Measurements from ENCODE around the gene SELENOO. TPM values are rescaled to one million over a fixed set of nuclear protein-coding genes. Genes with fewer than 3 reads are reported as not detected.

Gene SELENOO
- total RNA-seq, 1 experiment from 2014 or later = 27.0 TPM

GRCh38 chr22:50185375-50186087 lies 15.3 kb upstream of the SELENOO start, which contains the start of gene TRABD:
Gene TRABD (plus strand): TSS chr22:50185913. CDS start chr22:50193061, 7,148 bp downstream.
- ATAC-seq (peak; percentile 63), DNase-seq (ENCODE audit: low spot score) (peak; percentile 84)
- peak within 1 kb of the TSS; percentile 93 for H3K4me3 Mint-ChIP-seq
- POLR2A ChIA-PET = no interaction called here
- no peaks in the 10 kb centered on the region for H3K36me3 Mint-ChIP-seq
- TF ChIP-seq SP1 (CRISPR knock-in tag; conservative IDR thresholded peaks at IDR 0.05) (peak; percentile 35; the same call in 1 of the 2 replicates), NFYB (CRISPR knock-in tag; conservative IDR thresholded peaks at IDR 0.05; ENCODE audit: low read depth) (no peak), FOXP4 (CRISPR knock-in tag; IDR thresholded peaks at IDR 0.05) (0 out of 2 replicates have a peak, but pooled peaks have one; percentile 19), IRF2 (CRISPR knock-in tag; IDR thresholded peaks at IDR 0.05; ENCODE audit: borderline replicate concordance, low read depth) (no peak), RELA (CRISPR knock-in tag; IDR thresholded peaks at IDR 0.05; ENCODE audit: borderline replicate concordance) (no peak)
- TF ChIP-seq, protein P1, sequence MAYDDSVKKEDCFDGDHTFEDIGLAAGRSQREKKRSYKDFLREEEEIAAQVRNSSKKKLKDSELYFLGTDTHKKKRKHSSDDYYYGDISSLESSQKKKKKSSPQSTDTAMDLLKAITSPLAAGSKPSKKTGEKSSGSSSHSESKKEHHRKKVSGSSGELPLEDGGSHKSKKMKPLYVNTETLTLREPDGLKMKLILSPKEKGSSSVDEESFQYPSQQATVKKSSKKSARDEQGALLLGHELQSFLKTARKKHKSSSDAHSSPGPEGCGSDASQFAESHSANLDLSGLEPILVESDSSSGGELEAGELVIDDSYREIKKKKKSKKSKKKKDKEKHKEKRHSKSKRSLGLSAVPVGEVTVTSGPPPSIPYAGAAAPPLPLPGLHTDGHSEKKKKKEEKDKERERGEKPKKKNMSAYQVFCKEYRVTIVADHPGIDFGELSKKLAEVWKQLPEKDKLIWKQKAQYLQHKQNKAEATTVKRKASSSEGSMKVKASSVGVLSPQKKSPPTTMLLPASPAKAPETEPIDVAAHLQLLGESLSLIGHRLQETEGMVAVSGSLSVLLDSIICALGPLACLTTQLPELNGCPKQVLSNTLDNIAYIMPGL (CRISPR knock-in tag; IDR thresholded peaks at IDR 0.05) = 0 out of 2 replicates have a peak, but pooled peaks have one; percentile 41
- CTCF ChIA-PET = interaction anchor here (1.2 to 1.6 kb wide), 3 partner anchors 21 to 127 kb away, joined by 4 to 5 read pairs (median 5); no protein-coding TSS in a partner anchor
- no peaks in the 10 kb centered on the region; the same call in 1 of the 2 replicates for H3K27me3 Mint-ChIP-seq (ENCODE audit: low read depth)
- no peaks in the 10 kb centered on the region for H3K9me3 Mint-ChIP-seq
- peak within 1 kb of the TSS; percentile 71; the same call in 1 of the 2 replicates for H3K27ac Mint-ChIP-seq
- peaks cover 14% of the 10 kb centered on the region for H3K4me1 Mint-ChIP-seq

DNA sequence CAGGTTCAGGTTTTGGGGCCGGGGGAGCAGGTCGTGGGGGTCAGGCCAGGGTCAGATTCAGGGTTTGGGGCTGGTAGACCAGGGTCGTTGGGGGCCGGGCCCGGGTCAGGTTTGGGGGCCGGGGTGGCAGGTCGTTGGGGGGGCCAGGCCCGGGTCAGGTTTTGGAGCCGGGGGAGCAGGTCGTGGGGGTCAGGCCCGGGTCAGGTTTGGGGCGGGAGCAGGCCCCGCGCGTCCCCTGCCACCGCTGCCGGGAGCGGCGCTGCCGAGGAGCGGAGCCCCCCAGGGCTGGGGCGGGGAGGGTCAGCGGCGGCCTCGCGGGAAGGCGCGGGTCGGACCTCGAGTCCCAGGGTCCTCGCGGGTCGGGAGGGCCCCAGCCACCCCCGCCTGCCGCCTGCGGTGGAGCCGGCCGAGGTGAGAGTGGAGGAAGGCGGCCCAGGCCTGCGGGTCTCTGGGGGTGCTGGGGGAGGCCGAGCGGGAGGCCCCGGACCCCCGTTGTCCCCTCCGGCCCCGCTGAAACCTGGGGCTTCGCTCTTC lies 14.6 kb upstream of the SELENOO start:
- Mint-ChIP-seq H3K4me3 (peak overlapping the region; percentile 93), H3K27ac (no peak overlapping the region), H3K4me1 (peaks cover 16% of the 10 kb centered on the region), H3K27me3 (ENCODE audit: low read depth) (no peaks in the 10 kb centered on the region; the same call in 1 of the 2 replicates), H3K9me3 (no peaks in the 10 kb centered on the region), H3K36me3 (no peaks in the 10 kb centered on the region; the same call in 1 of the 2 replicates)
- ChIA-PET POLR2A (no interaction called here), CTCF (interaction anchor here (1.1 to 1.6 kb wide), 2 partner anchors 37 to 55 kb away, joined by 4 to 8 read pairs; no protein-coding TSS in a partner anchor)
- ATAC-seq = no peak
- no peak for DNase-seq (ENCODE audit: low spot score)
- TF ChIP-seq FOXP4 (CRISPR knock-in tag; IDR thresholded peaks at IDR 0.05) = 0 out of 2 replicates have a peak, but pooled peaks have one; percentile 19
- no peak for TF ChIP-seq TEAD4 (CRISPR knock-in tag; IDR thresholded peaks at IDR 0.05)
- TF ChIP-seq, protein P1 (CRISPR knock-in tag; IDR thresholded peaks at IDR 0.05) = 0 out of 2 replicates have a peak, but pooled peaks have one; percentile 54
- no peak for TF ChIP-seq ZBTB21 (CRISPR knock-in tag; IDR thresholded peaks at IDR 0.05; ENCODE audit: borderline replicate concordance)
- TF ChIP-seq NFATC4 (CRISPR knock-in tag; IDR thresholded peaks at IDR 0.05) = no peak
- TF ChIP-seq ZNF121 (CRISPR knock-in tag; IDR thresholded peaks at IDR 0.05) = no peak
- TF ChIP-seq MAX (CRISPR knock-in tag; IDR thresholded peaks at IDR 0.05) = no peak
- TF ChIP-seq SMAD3 (CRISPR knock-in tag; IDR thresholded peaks at IDR 0.05; ENCODE audit: borderline replicate concordance) = no peak
- TF ChIP-seq E2F5 (CRISPR knock-in tag; IDR thresholded peaks at IDR 0.05) = 0 out of 2 replicates have a peak, but pooled peaks have one; percentile 31
- no peak for TF ChIP-seq TCF7 (CRISPR knock-in tag; IDR thresholded peaks at IDR 0.05; ENCODE audit: low read depth)
- TF ChIP-seq USF1 (CRISPR knock-in tag; IDR thresholded peaks at IDR 0.05) = no peak
- no peak for TF ChIP-seq GRHL2 (CRISPR knock-in tag; IDR thresholded peaks at IDR 0.05; ENCODE audit: insufficient replicate concordance, severe bottlenecking)
- no peak for TF ChIP-seq ZNF396 (CRISPR knock-in tag; IDR thresholded peaks at IDR 0.05; ENCODE audit: borderline replicate concordance)
- TF ChIP-seq, protein P2, sequence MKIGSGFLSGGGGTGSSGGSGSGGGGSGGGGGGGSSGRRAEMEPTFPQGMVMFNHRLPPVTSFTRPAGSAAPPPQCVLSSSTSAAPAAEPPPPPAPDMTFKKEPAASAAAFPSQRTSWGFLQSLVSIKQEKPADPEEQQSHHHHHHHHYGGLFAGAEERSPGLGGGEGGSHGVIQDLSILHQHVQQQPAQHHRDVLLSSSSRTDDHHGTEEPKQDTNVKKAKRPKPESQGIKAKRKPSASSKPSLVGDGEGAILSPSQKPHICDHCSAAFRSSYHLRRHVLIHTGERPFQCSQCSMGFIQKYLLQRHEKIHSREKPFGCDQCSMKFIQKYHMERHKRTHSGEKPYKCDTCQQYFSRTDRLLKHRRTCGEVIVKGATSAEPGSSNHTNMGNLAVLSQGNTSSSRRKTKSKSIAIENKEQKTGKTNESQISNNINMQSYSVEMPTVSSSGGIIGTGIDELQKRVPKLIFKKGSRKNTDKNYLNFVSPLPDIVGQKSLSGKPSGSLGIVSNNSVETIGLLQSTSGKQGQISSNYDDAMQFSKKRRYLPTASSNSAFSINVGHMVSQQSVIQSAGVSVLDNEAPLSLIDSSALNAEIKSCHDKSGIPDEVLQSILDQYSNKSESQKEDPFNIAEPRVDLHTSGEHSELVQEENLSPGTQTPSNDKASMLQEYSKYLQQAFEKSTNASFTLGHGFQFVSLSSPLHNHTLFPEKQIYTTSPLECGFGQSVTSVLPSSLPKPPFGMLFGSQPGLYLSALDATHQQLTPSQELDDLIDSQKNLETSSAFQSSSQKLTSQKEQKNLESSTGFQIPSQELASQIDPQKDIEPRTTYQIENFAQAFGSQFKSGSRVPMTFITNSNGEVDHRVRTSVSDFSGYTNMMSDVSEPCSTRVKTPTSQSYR (CRISPR knock-in tag; IDR thresholded peaks at IDR 0.05) = no peak
- TF ChIP-seq ESRRA (CRISPR knock-in tag; IDR thresholded peaks at IDR 0.05; ENCODE audit: borderline replicate concordance) = no peak; the same call in 1 of the 2 replicates

Data from WTC11 (cell line).